A549 (cell line): ENCODE data around the gene IFT57. TPM values are rescaled to one million over a fixed set of nuclear protein-coding genes. Genes with fewer than 3 reads are reported as not detected.

Source experiments
- ATAC-seq, 2 experiments: fragments of 200-7000 bp in 1 of 2; fragments of >200 bp in 1 of 2; cut with Nextera tagmentation in 1 of 2; cut with Tn5 transposase in 1 of 2; 3 replicates each; pipeline versions ENCODE4 v1.8.0 to v1.9.1; 2018 to 2020; ENCODE audit warnings: mild to moderate bottlenecking in 1 of 2, moderate library complexity in 1 of 2
- CTCF ChIA-PET: fragments of 300-600 bp; sonication (Branson Sonifier 250); formaldehyde crosslinking; extraction: SDS; loops from one replicate; lab custom pipeline; 2021; ENCODE audit warnings: antibody characterized with exemption, inconsistent platforms; lab: Yijun Ruan, JAX
- POLR2A ChIA-PET: fragments of 350-600 bp; formaldehyde crosslinking; extraction: SDS; loops from one replicate; lab custom pipeline; 2021; ENCODE audit warnings: antibody characterized with exemption, inconsistent platforms; lab: Yijun Ruan, JAX
- DNase-seq, 2 experiments: peaks; one replicate each; pipeline versions ENCODE4 v3.0.0 to v3.0.0-alpha.2; 2011 to 2016; ENCODE audit warnings: low read depth in 1 of 2, low spot score in 1 of 2
- FAIRE-seq: peaks from 2 replicates; lab custom pipeline; 2011; peaks lifted over from hg19 to GRCh38; lab: Jason Lieb, UNC
- H3K27ac ChIP-seq, 2 experiments: fragments of >200 bp; sonication (Bioruptor Twin); formaldehyde crosslinking; 3 replicates each; pipeline ENCODE4 v1.5.1; 2016 to 2017
- H3K4me1 ChIP-seq: fragments of >200 bp; sonication (Bioruptor Twin); formaldehyde crosslinking; 3 replicates; pipeline ENCODE4 v1.6.1; 2016
- H3K4me2 ChIP-seq: fragments of >200 bp; sonication (Bioruptor Twin); formaldehyde crosslinking; 3 replicates; pipeline ENCODE4 v1.6.1; 2016
- H3K4me3 ChIP-seq: fragments of >200 bp; sonication (Bioruptor Twin); formaldehyde crosslinking; 3 replicates; pipeline ENCODE4 v1.5.1; 2016
- H3K9me3 ChIP-seq: fragments of >200 bp; sonication (Bioruptor Twin); formaldehyde crosslinking; 3 replicates; pipeline ENCODE4 v1.6.1; 2016
- BHLHE40 ChIP-seq: IDR thresholded peaks from 2 replicates; pipeline ENCODE4 v1.6.1; 2012; ENCODE audit warnings: low read depth, low read length, inconsistent platforms
- CBX2 ChIP-seq: fragments of 200-600 bp; sonication (generic); IDR thresholded peaks from 2 replicates; pipeline ENCODE4 v1.6.1; 2016; ENCODE audit warnings: low read depth, mild to moderate bottlenecking, borderline replicate concordance
- CHD2 ChIP-seq: fragments of 150-350 bp; IDR thresholded peaks from 2 replicates; pipeline ENCODE4 v1.6.1; 2014; ENCODE audit warnings: low read length; ENCODE audit not compliant: partially characterized antibody
- CHD4 ChIP-seq: fragments of 200-600 bp; sonication (generic); IDR thresholded peaks from 2 replicates; pipeline ENCODE4 v1.6.1; 2016; ENCODE audit warnings: antibody characterized with exemption, mild to moderate bottlenecking, borderline replicate concordance
- EHMT2 ChIP-seq: fragments of 200-600 bp; sonication (generic); IDR thresholded peaks from 2 replicates; pipeline ENCODE4 v1.6.1; 2016; ENCODE audit warnings: antibody characterized with exemption, low read depth, mild to moderate bottlenecking, moderate library complexity
- FOSB ChIP-seq: fragments of 250-450 bp; sonication (Bioruptor Pico); IDR thresholded peaks from 2 replicates; pipeline ENCODE4 v1.5.0; 2020; ENCODE audit warnings: mild to moderate bottlenecking, moderate library complexity
- FOSL2 ChIP-seq, 2 experiments: fragments of 450-650 bp in 1 of 2; fragments of >200 bp in 1 of 2; sonication (Bioruptor Twin) in 1 of 2; formaldehyde crosslinking; IDR thresholded peaks; 2 replicates each; pipeline versions ENCODE4 v1.5.0 to v1.6.1; 2016 to 2020; ENCODE audit warnings: mild to moderate bottlenecking in 1 of 2, moderate library complexity in 1 of 2
- FOXS1 ChIP-seq: fragments of 250-450 bp; sonication (Bioruptor Pico); IDR thresholded peaks from 2 replicates; pipeline ENCODE4 v1.5.0; 2020; ENCODE audit warnings: mild to moderate bottlenecking, moderate library complexity
- HDAC2 ChIP-seq: fragments of 200-600 bp; sonication (generic); IDR thresholded peaks from 2 replicates; pipeline ENCODE4 v1.6.1; 2016
- HOXB5 ChIP-seq: fragments of 250-450 bp; sonication (Bioruptor Pico); IDR thresholded peaks from 2 replicates; pipeline ENCODE4 v1.5.0; 2020; ENCODE audit warnings: mild to moderate bottlenecking, moderate library complexity
- KDM5A ChIP-seq: fragments of 200-600 bp; sonication (generic); IDR thresholded peaks from 2 replicates; pipeline ENCODE4 v1.6.1; 2016; ENCODE audit warnings: antibody characterized with exemption, mild to moderate bottlenecking
- MAFK ChIP-seq: fragments of 450-650 bp; IDR thresholded peaks from 2 replicates; pipeline ENCODE4 v1.6.1; 2014; ENCODE audit not compliant: partially characterized antibody
- NFE2L2 ChIP-seq: fragments of 150-350 bp; conservative IDR thresholded peaks from 2 replicates; pipeline ENCODE4 v1.6.1; 2014; ENCODE audit warnings: low read length
- RCOR1 ChIP-seq: fragments of 150-350 bp; IDR thresholded peaks from 2 replicates; pipeline ENCODE4 v1.6.1; 2014; ENCODE audit warnings: antibody characterized with exemption, low read length, low read depth
- SMC3 ChIP-seq: fragments of >200 bp; sonication (Bioruptor Twin); formaldehyde crosslinking; IDR thresholded peaks from 3 replicates; pipeline ENCODE4 v1.6.1; 2018; ENCODE audit warnings: inconsistent platforms
- SREBF2 ChIP-seq: fragments of 450-650 bp; IDR thresholded peaks from 2 replicates; pipeline ENCODE4 v1.6.1; 2014; ENCODE audit warnings: mild to moderate bottlenecking, moderate library complexity
- TP53 ChIP-seq: fragments of 250-450 bp; sonication (Bioruptor Pico); IDR thresholded peaks from 2 replicates; pipeline ENCODE4 v1.5.0; 2021; ENCODE audit warnings: mild to moderate bottlenecking, moderate library complexity
- ZC3H11A ChIP-seq: fragments of 450-650 bp; IDR thresholded peaks from 2 replicates; pipeline ENCODE4 v1.6.1; 2014; ENCODE audit warnings: antibody characterized with exemption, mild to moderate bottlenecking
- ZSCAN20 ChIP-seq: fragments of 250-450 bp; sonication (Bioruptor Pico); IDR thresholded peaks from 2 replicates; pipeline ENCODE4 v1.8.0; 2022; ENCODE audit warnings: mild to moderate bottlenecking, moderate library complexity
- WGBS: methylation state at CpG from one replicate; pipeline ENCODE4 v1.1.6; 2017; ENCODE audit errors: missing lambda C conversion rate; 5-methylcytosine and 5-hydroxymethylcytosine counted together
- polyA plus RNA-seq, 4 experiments: library from polyadenylated mRNA; depleted of rRNA in 3 of 4; stranded (reverse); fragments of >200 nt; fragmentation: RNase III in 1 of 4; extraction: RNeasy Plus Mini Kit Qiagen cat#74134 plus additional on column Dnase treatment in 1 of 4; gene quantifications; 2 replicates in 3 of 4; 3 replicates in 1 of 4; pipeline ENCODE4 v1.2.3, GENCODE V29; 2011 to 2017
- TF ChIP-seq, protein P1 (sequence below): fragments of 250-450 bp; sonication (Bioruptor Pico); IDR thresholded peaks from 2 replicates; pipeline ENCODE4 v1.5.0; 2020; ENCODE audit warnings: low read depth, mild to moderate bottlenecking, moderate library complexity
- TF ChIP-seq, protein P2 (sequence below): fragments of 150-350 bp; IDR thresholded peaks from 2 replicates; pipeline ENCODE4 v1.6.1; 2014; ENCODE audit warnings: low read depth, mild to moderate bottlenecking, low read length
- TF ChIP-seq, protein P3 (sequence below): fragments of 250-450 bp; sonication (Bioruptor Pico); IDR thresholded peaks from 2 replicates; pipeline ENCODE4 v1.5.0; 2021; ENCODE audit warnings: mild to moderate bottlenecking, moderate library complexity, borderline replicate concordance
- TF ChIP-seq, protein P4 (sequence below): fragments of >200 bp; sonication (Bioruptor Twin); formaldehyde crosslinking; IDR thresholded peaks from 3 replicates; pipeline ENCODE4 v1.5.1; 2016
- TF ChIP-seq, protein P5 (sequence below): IDR thresholded peaks from 2 replicates; pipeline ENCODE4 v1.6.1; 2012; ENCODE audit warnings: low read depth, borderline replicate concordance

The IFT57 gene
- polyA plus RNA-seq, 2 of the 4 experiments (the other 2 are of a cell fraction): 39.1 to 59.2 TPM

DNA sequence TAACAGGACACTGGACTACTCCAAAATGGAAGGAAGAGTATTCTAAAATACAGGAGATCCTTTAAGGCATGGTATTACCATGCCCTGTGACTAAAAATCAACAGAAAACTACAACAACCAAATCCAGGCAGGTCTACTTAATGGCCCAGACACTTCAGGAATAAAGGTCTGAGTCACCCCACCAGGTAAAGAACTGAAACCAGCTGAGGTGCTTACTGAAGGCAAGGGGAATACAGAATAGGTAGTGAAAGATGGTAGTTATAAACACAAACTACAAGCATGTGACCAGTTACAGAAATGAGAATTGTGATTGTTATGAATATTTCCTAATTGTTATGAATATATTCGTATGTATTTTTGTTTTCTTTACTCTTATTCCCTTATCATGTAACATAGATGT lies 13.4 kb downstream of the IFT57 start:
- ChIA-PET CTCF (no interaction called here), POLR2A (no interaction called here)
- Histone ChIP-seq H3K4me2 (no peak overlapping the region), H3K27ac (no peak overlapping the region), H3K4me3 (no peak overlapping the region), H3K4me1 (no peaks in the 10 kb centered on the region), H3K9me3 (no peaks in the 10 kb centered on the region)
- ATAC-seq (no peak), DNase-seq (no peak), FAIRE-seq (no peak)
- no peak for TF ChIP-seq RCOR1
- no peak for TF ChIP-seq CBX2
- TF ChIP-seq HDAC2: no peak
- TF ChIP-seq, protein P1, sequence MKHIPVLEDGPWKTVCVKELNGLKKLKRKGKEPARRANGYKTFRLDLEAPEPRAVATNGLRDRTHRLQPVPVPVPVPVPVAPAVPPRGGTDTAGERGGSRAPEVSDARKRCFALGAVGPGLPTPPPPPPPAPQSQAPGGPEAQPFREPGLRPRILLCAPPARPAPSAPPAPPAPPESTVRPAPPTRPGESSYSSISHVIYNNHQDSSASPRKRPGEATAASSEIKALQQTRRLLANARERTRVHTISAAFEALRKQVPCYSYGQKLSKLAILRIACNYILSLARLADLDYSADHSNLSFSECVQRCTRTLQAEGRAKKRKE (CRISPR knock-in tag): no peak
- no peak for TF ChIP-seq CHD2
- 90% methylated on average over 1 of the region's 1 CpG for WGBS

DNA sequence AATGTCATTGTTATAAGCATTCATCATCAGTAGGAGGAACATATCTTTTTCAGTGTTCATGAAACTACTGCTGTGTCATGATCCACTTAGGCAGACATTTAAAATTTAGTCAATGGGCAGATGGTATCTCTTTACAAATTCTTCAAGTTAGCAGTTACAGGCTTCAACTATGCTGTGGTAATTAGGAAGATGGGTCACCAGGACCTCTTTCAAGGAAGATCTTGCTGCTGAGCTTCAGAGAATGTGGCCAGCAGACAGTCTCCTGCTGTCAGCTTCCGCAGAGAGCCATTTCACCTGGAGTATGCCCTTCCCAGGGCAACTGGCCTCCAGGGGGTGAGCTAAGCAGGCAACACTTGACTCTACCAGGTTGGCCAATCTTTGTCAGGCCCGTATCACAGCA lies 19.4 kb downstream of the IFT57 start:
- FAIRE-seq: no peak

DNA sequence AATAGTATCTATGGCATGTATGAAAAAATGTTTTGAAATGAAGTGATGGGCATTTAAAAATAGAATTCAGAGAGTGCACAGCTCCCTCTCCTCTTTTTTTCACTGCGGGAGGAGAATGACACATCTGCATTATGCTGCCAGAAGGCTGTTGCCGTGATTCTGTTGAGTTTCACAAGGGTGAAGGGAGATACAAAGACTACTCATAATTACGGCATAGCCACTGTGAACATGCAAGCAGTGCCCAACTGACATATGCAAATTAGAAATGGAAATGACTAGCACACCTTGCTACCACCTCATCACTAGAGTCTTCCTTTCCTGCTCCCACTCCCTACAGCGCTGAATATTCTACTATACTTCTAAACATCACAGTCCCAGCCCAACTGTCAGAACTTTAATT lies 20.1 kb downstream of the IFT57 start:
- Histone ChIP-seq H3K9me3 (no peaks in the 10 kb centered on the region), H3K27ac (no peak overlapping the region), H3K4me1 (no peaks in the 10 kb centered on the region), H3K4me3 (no peak overlapping the region), H3K4me2 (no peak overlapping the region)
- CTCF ChIA-PET: no interaction called here
- FAIRE-seq (no peak), ATAC-seq (no peak), DNase-seq (no peak)
- 90% methylated on average over 4 of the region's 4 CpGs for WGBS
- POLR2A ChIA-PET: no interaction called here
- no peak for TF ChIP-seq CHD4
- TF ChIP-seq EHMT2: no peak
- no peak for TF ChIP-seq MAFK
- TF ChIP-seq BHLHE40: no peak
- no peak for TF ChIP-seq TP53
- no peak for TF ChIP-seq SREBF2
- no peak for TF ChIP-seq KDM5A
- TF ChIP-seq, protein P2, sequence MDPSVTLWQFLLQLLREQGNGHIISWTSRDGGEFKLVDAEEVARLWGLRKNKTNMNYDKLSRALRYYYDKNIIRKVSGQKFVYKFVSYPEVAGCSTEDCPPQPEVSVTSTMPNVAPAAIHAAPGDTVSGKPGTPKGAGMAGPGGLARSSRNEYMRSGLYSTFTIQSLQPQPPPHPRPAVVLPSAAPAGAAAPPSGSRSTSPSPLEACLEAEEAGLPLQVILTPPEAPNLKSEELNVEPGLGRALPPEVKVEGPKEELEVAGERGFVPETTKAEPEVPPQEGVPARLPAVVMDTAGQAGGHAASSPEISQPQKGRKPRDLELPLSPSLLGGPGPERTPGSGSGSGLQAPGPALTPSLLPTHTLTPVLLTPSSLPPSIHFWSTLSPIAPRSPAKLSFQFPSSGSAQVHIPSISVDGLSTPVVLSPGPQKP: no peak
- TF ChIP-seq FOSB (CRISPR knock-in tag): no peak
- TF ChIP-seq SMC3: no peak
- TF ChIP-seq HOXB5 (CRISPR knock-in tag): no peak
- no peak for TF ChIP-seq FOXS1 (CRISPR knock-in tag)
- TF ChIP-seq, protein P3, sequence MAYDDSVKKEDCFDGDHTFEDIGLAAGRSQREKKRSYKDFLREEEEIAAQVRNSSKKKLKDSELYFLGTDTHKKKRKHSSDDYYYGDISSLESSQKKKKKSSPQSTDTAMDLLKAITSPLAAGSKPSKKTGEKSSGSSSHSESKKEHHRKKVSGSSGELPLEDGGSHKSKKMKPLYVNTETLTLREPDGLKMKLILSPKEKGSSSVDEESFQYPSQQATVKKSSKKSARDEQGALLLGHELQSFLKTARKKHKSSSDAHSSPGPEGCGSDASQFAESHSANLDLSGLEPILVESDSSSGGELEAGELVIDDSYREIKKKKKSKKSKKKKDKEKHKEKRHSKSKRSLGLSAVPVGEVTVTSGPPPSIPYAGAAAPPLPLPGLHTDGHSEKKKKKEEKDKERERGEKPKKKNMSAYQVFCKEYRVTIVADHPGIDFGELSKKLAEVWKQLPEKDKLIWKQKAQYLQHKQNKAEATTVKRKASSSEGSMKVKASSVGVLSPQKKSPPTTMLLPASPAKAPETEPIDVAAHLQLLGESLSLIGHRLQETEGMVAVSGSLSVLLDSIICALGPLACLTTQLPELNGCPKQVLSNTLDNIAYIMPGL: no peak
- no peak for TF ChIP-seq NFE2L2

More for the DNA sequence above, 19.4 kb downstream of the IFT57 start:
- ChIA-PET CTCF (no interaction called here), POLR2A (no interaction called here)
- Histone ChIP-seq H3K4me1 (no peaks in the 10 kb centered on the region), H3K4me3 (no peak overlapping the region), H3K27ac (no peak overlapping the region), H3K4me2 (no peak overlapping the region), H3K9me3 (no peaks in the 10 kb centered on the region)
- ATAC-seq (peak; percentile 64 to 65; a peak in 4 of 6 replicates), DNase-seq (peak in 1 of 2 experiments; percentile 15)
- TF ChIP-seq, protein P4, sequence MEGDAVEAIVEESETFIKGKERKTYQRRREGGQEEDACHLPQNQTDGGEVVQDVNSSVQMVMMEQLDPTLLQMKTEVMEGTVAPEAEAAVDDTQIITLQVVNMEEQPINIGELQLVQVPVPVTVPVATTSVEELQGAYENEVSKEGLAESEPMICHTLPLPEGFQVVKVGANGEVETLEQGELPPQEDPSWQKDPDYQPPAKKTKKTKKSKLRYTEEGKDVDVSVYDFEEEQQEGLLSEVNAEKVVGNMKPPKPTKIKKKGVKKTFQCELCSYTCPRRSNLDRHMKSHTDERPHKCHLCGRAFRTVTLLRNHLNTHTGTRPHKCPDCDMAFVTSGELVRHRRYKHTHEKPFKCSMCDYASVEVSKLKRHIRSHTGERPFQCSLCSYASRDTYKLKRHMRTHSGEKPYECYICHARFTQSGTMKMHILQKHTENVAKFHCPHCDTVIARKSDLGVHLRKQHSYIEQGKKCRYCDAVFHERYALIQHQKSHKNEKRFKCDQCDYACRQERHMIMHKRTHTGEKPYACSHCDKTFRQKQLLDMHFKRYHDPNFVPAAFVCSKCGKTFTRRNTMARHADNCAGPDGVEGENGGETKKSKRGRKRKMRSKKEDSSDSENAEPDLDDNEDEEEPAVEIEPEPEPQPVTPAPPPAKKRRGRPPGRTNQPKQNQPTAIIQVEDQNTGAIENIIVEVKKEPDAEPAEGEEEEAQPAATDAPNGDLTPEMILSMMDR: no peak
- TF ChIP-seq ZC3H11A (no peak), ZSCAN20 (CRISPR knock-in tag) (no peak), SMC3 (no peak), FOSL2 (IDR thresholded peaks at IDR 0.05) (no peak), FOSL2 (CRISPR knock-in tag; IDR thresholded peaks at IDR 0.05) (no peak), SREBF2 (no peak)
- TF ChIP-seq, protein P5, sequence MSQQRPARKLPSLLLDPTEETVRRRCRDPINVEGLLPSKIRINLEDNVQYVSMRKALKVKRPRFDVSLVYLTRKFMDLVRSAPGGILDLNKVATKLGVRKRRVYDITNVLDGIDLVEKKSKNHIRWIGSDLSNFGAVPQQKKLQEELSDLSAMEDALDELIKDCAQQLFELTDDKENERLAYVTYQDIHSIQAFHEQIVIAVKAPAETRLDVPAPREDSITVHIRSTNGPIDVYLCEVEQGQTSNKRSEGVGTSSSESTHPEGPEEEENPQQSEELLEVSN: no peak
- TF ChIP-seq, protein P2: no peak
- 95% methylated on average over 2 of the region's 2 CpGs for WGBS
